GM23248 (cell line): ENCODE measurements around the gene TRAPPC5.

Source experiments
- EZH2 ChIP-seq: fragments of 200-600 bp; sonication (generic); IDR thresholded peaks from 2 replicates; pipeline ENCODE4 v1.6.1; 2018; ENCODE audit warnings: antibody characterized with exemption, mild to moderate bottlenecking; ENCODE audit not compliant: insufficient read depth, poor library complexity, severe bottlenecking
- EZH2phosphoT487 ChIP-seq: fragments of 200-600 bp; sonication (generic); IDR thresholded peaks from 2 replicates; pipeline ENCODE4 v1.6.1; 2018; ENCODE audit warnings: antibody characterized with exemption, moderate library complexity, mild to moderate bottlenecking, low read depth; ENCODE audit not compliant: insufficient read depth

GRCh38 chr19:7725791-7726190, 45.2 kb downstream of the TRAPPC5 start:
- no peak for TF ChIP-seq EZH2
- no peak for TF ChIP-seq EZH2phosphoT487
